Stimulated activated CD8-positive, alpha-beta memory T cell treated with anti-CD3 and anti-CD28 coated beads, Interleukin-15, amount 100 ng/mL, for 1 hour (primary cell): Measurements from ENCODE around the gene PTAR1.

Source experiments
- DNase-seq: peaks from one replicate; pipeline ENCODE4 v3.0.0-alpha.2; 2020; ENCODE audit warnings: low read depth

PTAR1 gene

DNA sequence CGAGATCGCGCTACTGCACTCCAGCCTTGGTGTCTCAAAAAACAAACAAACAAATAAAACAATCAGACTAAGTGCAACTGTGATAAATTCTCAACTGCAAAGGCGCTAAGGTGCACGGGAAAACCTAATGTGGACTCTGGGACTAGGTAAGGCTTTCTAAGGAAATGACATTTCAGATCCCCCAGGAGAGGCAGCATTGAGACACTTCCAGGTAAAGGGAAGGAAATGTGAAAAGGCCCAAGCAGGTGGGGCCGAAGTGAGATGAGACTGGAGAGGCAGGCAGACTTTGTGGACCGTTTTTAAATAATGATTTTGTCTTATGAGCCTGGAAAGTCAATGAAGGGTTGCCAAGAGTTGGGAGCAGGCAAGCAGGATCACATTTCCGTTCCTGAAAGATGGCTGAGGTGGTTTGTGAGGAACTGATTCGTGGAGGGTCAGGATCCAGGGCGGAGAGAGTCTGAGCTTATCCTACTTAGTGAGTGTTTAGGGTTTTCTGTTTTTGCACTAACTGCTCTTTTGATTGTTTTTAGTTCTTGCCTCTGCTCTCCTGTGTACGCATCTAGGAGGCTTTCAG, 85.6 kb downstream of the PTAR1 start:
- no peak for DNase-seq

DNA sequence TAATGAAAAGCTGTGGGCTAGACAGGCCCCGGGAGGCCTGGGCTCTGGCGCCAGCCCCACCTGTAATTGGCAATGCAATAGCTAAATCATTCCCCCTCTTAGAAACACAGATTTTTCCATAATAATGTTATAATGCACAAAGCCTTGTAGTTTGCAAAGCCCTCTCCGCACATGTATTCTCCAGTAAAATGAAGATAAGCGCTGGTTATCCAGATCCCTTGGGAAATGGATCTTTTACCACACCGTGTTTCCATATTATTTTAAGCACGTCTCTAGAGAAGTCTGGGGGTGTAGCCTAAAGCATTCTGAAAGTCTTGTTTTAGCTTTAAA, 86.5 kb downstream of the PTAR1 start:
- DNase-seq, result no peak

DNA sequence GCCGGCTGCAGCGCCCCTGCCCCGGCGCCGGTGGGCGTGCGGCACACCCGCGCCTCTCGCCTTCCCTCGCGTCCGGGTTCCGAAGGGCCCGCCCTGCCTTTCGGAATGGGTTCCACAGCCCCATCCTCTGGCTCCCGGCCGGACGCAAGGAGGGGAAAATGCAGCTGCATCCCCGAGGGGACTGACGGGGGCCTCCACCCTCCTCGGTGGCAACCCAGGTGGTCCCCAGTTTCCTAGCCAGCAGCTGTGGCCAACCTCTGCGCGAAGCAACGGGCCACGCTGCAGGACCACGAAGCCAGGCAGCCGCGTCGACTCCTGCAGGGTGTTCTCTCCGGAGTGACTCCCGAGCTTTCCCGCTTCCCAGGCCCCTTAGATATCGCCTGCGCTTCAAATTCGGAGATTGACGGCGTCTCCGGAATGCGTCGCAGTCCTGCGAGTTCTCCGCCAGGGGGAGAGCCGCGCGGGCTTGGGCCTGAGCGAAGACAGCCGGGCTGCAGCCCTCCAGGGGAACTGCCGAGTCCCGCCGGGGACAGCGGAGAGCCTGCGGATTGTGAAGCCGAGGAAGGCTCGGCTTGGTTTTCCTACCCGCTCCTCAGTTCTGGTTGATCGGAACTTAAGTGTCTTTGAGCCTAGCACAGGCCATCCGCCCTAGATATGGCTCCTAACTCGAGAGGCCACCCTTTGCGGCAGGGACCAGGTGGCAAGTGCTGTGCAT, 87.1 kb downstream of the PTAR1 start:
- peak; percentile 40 for DNase-seq

DNA sequence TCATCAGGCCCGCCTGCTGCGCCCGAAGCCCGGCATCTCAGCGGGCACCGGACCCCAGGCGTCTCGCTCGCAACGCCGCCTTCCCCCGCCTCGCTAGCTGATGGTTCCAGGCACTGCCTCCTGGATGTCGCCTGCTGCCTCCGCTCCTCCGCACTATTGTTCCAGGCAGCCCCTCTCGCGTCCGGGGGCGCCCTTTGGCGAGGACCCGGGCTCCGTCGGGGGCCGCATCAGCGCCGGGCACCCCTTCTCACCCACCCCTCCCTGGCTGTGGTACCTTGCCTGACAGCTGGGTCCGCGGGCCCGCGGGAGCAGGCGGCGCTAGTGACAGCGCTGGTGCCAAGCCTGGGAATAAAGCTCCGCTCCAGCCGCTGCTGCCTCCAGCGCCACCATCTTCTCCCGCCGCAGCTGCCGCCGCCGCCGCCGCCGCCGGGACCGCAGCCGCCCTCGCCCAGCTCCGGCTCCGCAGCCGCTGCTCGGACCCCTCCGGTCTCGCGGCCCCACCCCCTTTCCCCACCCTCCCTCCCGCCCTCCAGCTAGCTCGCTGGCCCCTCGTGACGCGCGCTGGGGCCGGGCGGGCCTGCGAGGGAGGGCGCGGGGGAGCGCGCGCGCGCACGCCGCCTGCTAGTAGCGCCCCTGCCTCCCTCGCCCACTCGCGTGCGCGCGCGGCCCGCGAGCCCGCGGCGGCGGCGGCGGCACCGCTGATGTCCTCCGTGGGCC, 87.8 kb downstream of the PTAR1 start, which contains the start of gene APBA1:
Gene APBA1, minus strand, starts transcription at position 493 of the 717 bp plus-strand sequence.
- DNase-seq, result peak; percentile 0

DNA sequence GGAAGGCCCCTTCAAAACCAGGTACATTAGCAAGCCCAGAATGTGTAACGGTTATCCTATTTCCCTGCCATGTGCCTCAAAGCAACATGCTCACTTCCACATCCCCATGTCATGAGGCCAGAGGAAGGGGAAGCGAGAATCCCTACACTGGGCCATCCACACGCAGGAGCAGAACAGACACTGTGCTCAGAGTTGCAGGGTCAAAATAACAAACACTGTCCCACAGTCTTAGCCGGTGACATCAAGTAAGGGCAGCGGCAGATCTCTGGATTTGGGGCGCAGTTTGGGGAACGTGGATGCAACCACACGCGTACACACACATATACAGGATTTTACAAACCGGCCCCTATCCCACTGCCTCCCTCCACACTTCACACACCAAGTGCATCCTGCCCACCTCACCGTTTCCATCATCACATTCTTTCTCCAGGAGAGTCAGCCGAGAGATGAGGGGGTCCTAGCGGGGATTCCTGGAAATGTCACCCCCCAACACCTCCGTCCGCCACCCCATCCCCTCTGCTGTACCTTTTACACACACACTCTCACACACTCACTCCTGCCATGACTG, 88.4 kb downstream of the PTAR1 start:
- DNase-seq, result no peak

DNA sequence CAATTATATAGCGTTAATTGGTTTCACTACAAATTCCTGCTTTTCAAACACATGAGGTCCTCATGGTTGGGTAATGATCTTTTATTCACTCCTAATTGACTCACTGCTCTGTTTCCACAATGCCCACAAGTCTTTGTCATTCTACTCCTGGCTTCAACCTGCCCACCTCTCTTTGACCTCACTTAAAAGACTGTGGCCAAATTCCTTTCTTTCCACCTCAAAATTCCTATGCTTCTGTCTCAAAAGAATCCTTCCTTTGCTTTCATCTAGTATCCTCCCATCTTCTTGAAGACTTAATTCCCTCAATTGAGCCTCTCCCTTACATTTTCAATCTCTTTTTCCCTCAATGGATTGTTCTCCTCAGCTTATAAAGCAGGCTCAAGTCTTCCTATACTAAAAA, 92.5 kb downstream of the PTAR1 start:
- no peak for DNase-seq

DNA sequence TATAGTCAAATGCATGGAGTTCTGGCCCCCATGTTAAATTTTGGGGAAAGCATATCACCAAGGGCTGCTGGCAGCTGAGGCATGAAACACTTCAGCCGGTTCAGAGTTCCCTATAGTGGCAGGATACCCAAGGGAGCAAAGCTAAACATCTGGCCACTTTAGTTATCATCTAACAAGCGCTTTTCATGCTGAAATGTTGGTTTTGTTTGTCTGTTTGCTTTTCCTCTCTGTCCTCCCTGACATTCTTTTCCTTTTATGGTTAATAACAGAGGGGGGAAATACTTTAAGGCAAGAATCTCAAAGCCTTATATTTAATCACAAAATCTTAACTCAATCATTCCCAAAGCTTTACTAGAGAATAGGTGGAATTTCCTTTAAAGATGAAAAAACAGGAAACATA, 99.5 kb downstream of the PTAR1 start:
- DNase-seq, result no peak
